A673 (cell line): ENCODE data around the gene IFNAR1.

ENCODE experiments used
- EZH2 ChIP-seq: fragments of 200-600 bp; sonication (generic); IDR thresholded peaks from 2 replicates; pipeline ENCODE4 v1.6.1; 2017; ENCODE audit warnings: borderline replicate concordance, low read depth, mild to moderate bottlenecking, mixed read lengths, antibody characterized with exemption, low read length; ENCODE audit not compliant: poor library complexity, severe bottlenecking
- TF ChIP-seq, protein P1 (sequence below): fragments of 300-800, 200-600 bp; sonication (generic); conservative IDR thresholded peaks from 2 replicates; pipeline ENCODE4 v1.5.1; 2017; ENCODE audit warnings: low read depth, mild to moderate bottlenecking, antibody characterized with exemption, low read length, moderate library complexity, mixed read lengths

- TF ChIP-seq, protein P1, sequence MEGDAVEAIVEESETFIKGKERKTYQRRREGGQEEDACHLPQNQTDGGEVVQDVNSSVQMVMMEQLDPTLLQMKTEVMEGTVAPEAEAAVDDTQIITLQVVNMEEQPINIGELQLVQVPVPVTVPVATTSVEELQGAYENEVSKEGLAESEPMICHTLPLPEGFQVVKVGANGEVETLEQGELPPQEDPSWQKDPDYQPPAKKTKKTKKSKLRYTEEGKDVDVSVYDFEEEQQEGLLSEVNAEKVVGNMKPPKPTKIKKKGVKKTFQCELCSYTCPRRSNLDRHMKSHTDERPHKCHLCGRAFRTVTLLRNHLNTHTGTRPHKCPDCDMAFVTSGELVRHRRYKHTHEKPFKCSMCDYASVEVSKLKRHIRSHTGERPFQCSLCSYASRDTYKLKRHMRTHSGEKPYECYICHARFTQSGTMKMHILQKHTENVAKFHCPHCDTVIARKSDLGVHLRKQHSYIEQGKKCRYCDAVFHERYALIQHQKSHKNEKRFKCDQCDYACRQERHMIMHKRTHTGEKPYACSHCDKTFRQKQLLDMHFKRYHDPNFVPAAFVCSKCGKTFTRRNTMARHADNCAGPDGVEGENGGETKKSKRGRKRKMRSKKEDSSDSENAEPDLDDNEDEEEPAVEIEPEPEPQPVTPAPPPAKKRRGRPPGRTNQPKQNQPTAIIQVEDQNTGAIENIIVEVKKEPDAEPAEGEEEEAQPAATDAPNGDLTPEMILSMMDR = no peak
- TF ChIP-seq EZH2 = no peak
Measured at GRCh38 chr21:33392284-33392985, 67.7 kb downstream of the IFNAR1 start.
